ENCODE measurements around the gene PEPD. TPM values are rescaled to one million over a fixed set of nuclear protein-coding genes. Genes with fewer than 3 reads are reported as not detected.

The PEPD gene
- polyA plus RNA-seq, 1 donor from 2014 or later = 43.9 TPM

DNA sequence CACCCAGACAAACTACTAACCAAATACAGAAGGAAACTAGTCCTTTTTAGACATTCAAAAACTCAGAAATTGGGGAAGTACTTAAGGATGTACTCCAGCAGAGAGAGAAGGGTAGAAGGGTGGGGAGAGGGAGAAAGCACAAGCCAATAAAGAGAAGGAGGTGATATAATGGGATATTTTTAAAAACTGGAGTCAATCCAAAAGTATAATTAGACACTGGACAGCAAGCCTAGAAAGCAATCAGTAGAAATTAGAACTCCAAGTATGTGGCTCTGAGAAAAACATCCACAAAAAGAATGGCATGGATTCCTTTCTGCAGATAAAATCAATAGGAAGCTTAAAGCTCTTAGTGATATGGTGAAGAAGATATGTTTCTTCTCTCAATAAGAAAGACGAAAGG lies 55.8 kb downstream of the PEPD start:
- no peak overlapping the region for H3K27ac ChIP-seq (ENCODE audit: low read length)
- no peaks in the 10 kb centered on the region for H3K79me2 ChIP-seq (replicated peaks; ENCODE audit: insufficient read depth, low read length)
- no peak overlapping the region for H3K4me2 ChIP-seq (ENCODE audit: low read length)
- no peaks in the 10 kb centered on the region for H3K27me3 ChIP-seq (ENCODE audit: insufficient read depth, low read depth, low read length)
- no peak overlapping the region for H2AFZ ChIP-seq (ENCODE audit: low read depth, low read length)
- no peak overlapping the region for H3K4me3 ChIP-seq (ENCODE audit: low read length)
- H3K9me2 ChIP-seq (ENCODE audit: insufficient read depth, low read length) = no peaks in the 10 kb centered on the region
- H3K9ac ChIP-seq (ENCODE audit: low read length) = no peak overlapping the region
- no peaks in the 10 kb centered on the region for H3K36me3 ChIP-seq (ENCODE audit: insufficient read depth, low read length)
- H3F3A ChIP-seq (ENCODE audit: insufficient read depth, low read length, poor library complexity, severe bottlenecking) = no peaks in the 10 kb centered on the region
- no peaks in the 10 kb centered on the region for H4K20me1 ChIP-seq (ENCODE audit: insufficient read depth)
- TF ChIP-seq CTCF (IDR thresholded peaks at IDR 0.05; ENCODE audit: poor library complexity, severe bottlenecking) (no peak), TAF1 (IDR thresholded peaks at IDR 0.05; ENCODE audit: low read depth) (no peak), EZH2 (IDR thresholded peaks at IDR 0.05; ENCODE audit: borderline replicate concordance, insufficient read depth, low read length, poor library complexity, severe bottlenecking) (no peak), SMC3 (conservative IDR thresholded peaks at IDR 0.05; ENCODE audit: poor library complexity) (no peak), MXI1 (conservative IDR thresholded peaks at IDR 0.05; ENCODE audit: poor library complexity, severe bottlenecking) (no peak), EP300 (conservative IDR thresholded peaks at IDR 0.05; ENCODE audit: poor library complexity, severe bottlenecking) (no peak), POLR2AphosphoS5 (IDR thresholded peaks at IDR 0.05) (no peak), RAD21 (conservative IDR thresholded peaks at IDR 0.05) (no peak)
- TF ChIP-seq, protein P1, sequence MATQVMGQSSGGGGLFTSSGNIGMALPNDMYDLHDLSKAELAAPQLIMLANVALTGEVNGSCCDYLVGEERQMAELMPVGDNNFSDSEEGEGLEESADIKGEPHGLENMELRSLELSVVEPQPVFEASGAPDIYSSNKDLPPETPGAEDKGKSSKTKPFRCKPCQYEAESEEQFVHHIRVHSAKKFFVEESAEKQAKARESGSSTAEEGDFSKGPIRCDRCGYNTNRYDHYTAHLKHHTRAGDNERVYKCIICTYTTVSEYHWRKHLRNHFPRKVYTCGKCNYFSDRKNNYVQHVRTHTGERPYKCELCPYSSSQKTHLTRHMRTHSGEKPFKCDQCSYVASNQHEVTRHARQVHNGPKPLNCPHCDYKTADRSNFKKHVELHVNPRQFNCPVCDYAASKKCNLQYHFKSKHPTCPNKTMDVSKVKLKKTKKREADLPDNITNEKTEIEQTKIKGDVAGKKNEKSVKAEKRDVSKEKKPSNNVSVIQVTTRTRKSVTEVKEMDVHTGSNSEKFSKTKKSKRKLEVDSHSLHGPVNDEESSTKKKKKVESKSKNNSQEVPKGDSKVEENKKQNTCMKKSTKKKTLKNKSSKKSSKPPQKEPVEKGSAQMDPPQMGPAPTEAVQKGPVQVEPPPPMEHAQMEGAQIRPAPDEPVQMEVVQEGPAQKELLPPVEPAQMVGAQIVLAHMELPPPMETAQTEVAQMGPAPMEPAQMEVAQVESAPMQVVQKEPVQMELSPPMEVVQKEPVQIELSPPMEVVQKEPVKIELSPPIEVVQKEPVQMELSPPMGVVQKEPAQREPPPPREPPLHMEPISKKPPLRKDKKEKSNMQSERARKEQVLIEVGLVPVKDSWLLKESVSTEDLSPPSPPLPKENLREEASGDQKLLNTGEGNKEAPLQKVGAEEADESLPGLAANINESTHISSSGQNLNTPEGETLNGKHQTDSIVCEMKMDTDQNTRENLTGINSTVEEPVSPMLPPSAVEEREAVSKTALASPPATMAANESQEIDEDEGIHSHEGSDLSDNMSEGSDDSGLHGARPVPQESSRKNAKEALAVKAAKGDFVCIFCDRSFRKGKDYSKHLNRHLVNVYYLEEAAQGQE (IDR thresholded peaks at IDR 0.05; ENCODE audit: borderline replicate concordance) = no peak
- no peaks in the 10 kb centered on the region for H3K9me3 ChIP-seq (ENCODE audit: low read length)

GRCh38 chr19:33465371-33465770 lies 56.2 kb downstream of the PEPD start:
- H2AFZ ChIP-seq (ENCODE audit: low read depth, low read length) = no peak overlapping the region
- no peaks in the 10 kb centered on the region for H4K20me1 ChIP-seq (ENCODE audit: insufficient read depth)
- H3K27me3 ChIP-seq (ENCODE audit: insufficient read depth, low read depth, low read length) = no peaks in the 10 kb centered on the region

More at GRCh38 chr19:33465371-33465770, 56.2 kb downstream of the PEPD start:
- no peak overlapping the region for H3K4me2 ChIP-seq (ENCODE audit: low read length)
- no peaks in the 10 kb centered on the region for H3K9me3 ChIP-seq (ENCODE audit: low read length)
- no peak overlapping the region for H3K27ac ChIP-seq (ENCODE audit: low read length)
- H3K79me2 ChIP-seq (replicated peaks; ENCODE audit: insufficient read depth, low read length) = no peaks in the 10 kb centered on the region
- no peak overlapping the region for H3K4me3 ChIP-seq (ENCODE audit: low read length)
- no peak overlapping the region for H3K9ac ChIP-seq (ENCODE audit: low read length)
- H3K36me3 ChIP-seq (ENCODE audit: insufficient read depth, low read length) = no peaks in the 10 kb centered on the region
- no peaks in the 10 kb centered on the region for H3K9me2 ChIP-seq (ENCODE audit: insufficient read depth, low read length)
- no peaks in the 10 kb centered on the region for H3F3A ChIP-seq (ENCODE audit: insufficient read depth, low read length, poor library complexity, severe bottlenecking)
- no peak for TF ChIP-seq SMC3 (conservative IDR thresholded peaks at IDR 0.05; ENCODE audit: poor library complexity)
- TF ChIP-seq, protein P1 (IDR thresholded peaks at IDR 0.05; ENCODE audit: borderline replicate concordance) = no peak
- TF ChIP-seq MXI1 (conservative IDR thresholded peaks at IDR 0.05; ENCODE audit: poor library complexity, severe bottlenecking) = no peak
- TF ChIP-seq POLR2AphosphoS5 (IDR thresholded peaks at IDR 0.05) = no peak
- TF ChIP-seq TAF1 (IDR thresholded peaks at IDR 0.05; ENCODE audit: low read depth) = no peak
- TF ChIP-seq CTCF (IDR thresholded peaks at IDR 0.05; ENCODE audit: poor library complexity, severe bottlenecking) = no peak
- no peak for TF ChIP-seq EZH2 (IDR thresholded peaks at IDR 0.05; ENCODE audit: borderline replicate concordance, insufficient read depth, low read length, poor library complexity, severe bottlenecking)
- TF ChIP-seq EP300 (conservative IDR thresholded peaks at IDR 0.05; ENCODE audit: poor library complexity, severe bottlenecking) = no peak
- TF ChIP-seq RAD21 (conservative IDR thresholded peaks at IDR 0.05) = no peak
